Cerebellar nuclear complex (tissue), 1 donor: ENCODE measurements around the gene OPHN1.
"Not testable (repeated sequence)": the region's sequence is repeated elsewhere in the genome, so short reads cannot be mapped to it uniquely, and the experiment has no call there.

Experiments
- DNase-seq, 2 experiments: peaks; one replicate each; lab custom pipeline; 2025; lab: John Stamatoyannopoulos, UW

Gene OPHN1

GRCh38 chrX:68358679-68359078, 74.6 kb downstream of the OPHN1 start:
- DNase-seq, result no peak

- DNase-seq, result no peak
Observed at GRCh38 chrX:68355629-68355920, 77.7 kb downstream of the OPHN1 start.

GRCh38 chrX:68354879-68355628, 78.2 kb downstream of the OPHN1 start:
- DNase-seq, result no peak

GRCh38 chrX:68345025-68345424, 88.3 kb downstream of the OPHN1 start:
- DNase-seq, result no peak

- DNase-seq, result no peak
Observed at GRCh38 chrX:68343551-68343950, 89.7 kb downstream of the OPHN1 start.

- no peak for DNase-seq
Observed at GRCh38 chrX:68332201-68332731, 101.0 kb downstream of the OPHN1 start.

- not testable (repeated sequence) for DNase-seq
Observed at GRCh38 chrX:68326841-68327240, 106.5 kb downstream of the OPHN1 start.

- no peak for DNase-seq
Observed at GRCh38 chrX:68307769-68308168, 125.5 kb downstream of the OPHN1 start.

- DNase-seq, result no peak
Observed at GRCh38 chrX:68304602-68305001, 128.7 kb downstream of the OPHN1 start.

GRCh38 chrX:68299898-68300297, 133.4 kb downstream of the OPHN1 start:
- no peak for DNase-seq

GRCh38 chrX:68292471-68292870, 140.8 kb downstream of the OPHN1 start:
- no peak for DNase-seq

GRCh38 chrX:68288127-68288526, 145.2 kb downstream of the OPHN1 start:
- no peak for DNase-seq

GRCh38 chrX:68287419-68287818, 145.9 kb downstream of the OPHN1 start:
- no peak for DNase-seq

- DNase-seq, result no peak
Observed at GRCh38 chrX:68286980-68287379, 146.3 kb downstream of the OPHN1 start.

- DNase-seq, result no peak
Observed at GRCh38 chrX:68286076-68286475, 147.2 kb downstream of the OPHN1 start.

GRCh38 chrX:68284281-68284904, 148.9 kb downstream of the OPHN1 start:
- DNase-seq, result no peak

GRCh38 chrX:68273887-68274286, 159.4 kb downstream of the OPHN1 start:
- no peak for DNase-seq

GRCh38 chrX:68264793-68265192, 168.5 kb downstream of the OPHN1 start:
- not testable (repeated sequence) for DNase-seq

GRCh38 chrX:68261060-68261672, 172.1 kb downstream of the OPHN1 start:
- no peak for DNase-seq

- no peak for DNase-seq
Observed at GRCh38 chrX:68256990-68257389, 176.3 kb downstream of the OPHN1 start.

- no peak for DNase-seq
Observed at GRCh38 chrX:68254738-68255645, 178.3 kb downstream of the OPHN1 start.

GRCh38 chrX:68252664-68253063, 180.6 kb downstream of the OPHN1 start:
- DNase-seq, result no peak
